Natural killer cell (primary cell): ENCODE results near the gene GPD1. TPM values are rescaled to one million over a fixed set of nuclear protein-coding genes. Genes with fewer than 3 reads are reported as not detected.
"Not testable (repeated sequence)": the region's sequence is repeated elsewhere in the genome, so short reads cannot be mapped to it uniquely, and the experiment has no call there.

ENCODE experiments used
- ATAC-seq, 3 donors: fragments of 150-1000 bp in 2 of 3; fragments of 200-7000 bp in 1 of 3; cut with Tn5 transposase; 1 replicate in 1 of 3; 2 replicates in 2 of 3; pipeline ENCODE4 v1.10.0; 2021; ENCODE audit warnings: mild to moderate bottlenecking in 2 of 3, moderate library complexity in 2 of 3
- DNase-seq, 2 donors: peaks; one replicate each; pipeline versions ENCODE4 v3.0.0 to v3.0.0-alpha.2; 2013 to 2021; ENCODE audit warnings: mixed read lengths in 1 of 2
- H3K27ac ChIP-seq: one replicate; pipeline ENCODE4 v1.5.1; 2013; ENCODE audit warnings: mild to moderate bottlenecking, low read length
- H3K27me3 ChIP-seq: one replicate; pipeline ENCODE4 v1.6.1; 2013; ENCODE audit warnings: low read length; ENCODE audit not compliant: control insufficient read depth, insufficient read depth
- H3K36me3 ChIP-seq: one replicate; pipeline ENCODE4 v1.6.1; 2013; ENCODE audit warnings: low read length; ENCODE audit not compliant: control insufficient read depth, insufficient read depth
- H3K4me1 ChIP-seq: one replicate; pipeline ENCODE4 v1.6.1; 2013; ENCODE audit warnings: low read length; ENCODE audit not compliant: control insufficient read depth, insufficient read depth
- H3K4me3 ChIP-seq: one replicate; pipeline ENCODE4 v1.5.1; 2013; ENCODE audit warnings: low read length
- H3K9me3 ChIP-seq: one replicate; pipeline ENCODE4 v1.6.1; 2013; ENCODE audit warnings: low read length; ENCODE audit not compliant: control insufficient read depth, insufficient read depth
- H3K27ac Mint-ChIP-seq, 2 donors: one replicate each; pipeline ENCODE4 v1.8.0; 2022; ENCODE audit warnings: mild to moderate bottlenecking in 2 of 2, mixed read lengths in 2 of 2, moderate library complexity in 1 of 2
- H3K27me3 Mint-ChIP-seq, 2 donors: one replicate each; pipeline ENCODE4 v1.8.0; 2022; ENCODE audit warnings: low read depth in 2 of 2, mixed read lengths in 2 of 2
- H3K36me3 Mint-ChIP-seq: one replicate; pipeline ENCODE4 v1.8.0; 2022; ENCODE audit warnings: mixed read lengths
- H3K4me1 Mint-ChIP-seq, 2 donors: one replicate each; pipeline ENCODE4 v1.8.0; 2022; ENCODE audit warnings: mixed read lengths in 2 of 2
- H3K4me3 Mint-ChIP-seq: one replicate; pipeline ENCODE4 v1.8.0; 2022; ENCODE audit warnings: mild to moderate bottlenecking, moderate library complexity, mixed read lengths
- H3K9me3 Mint-ChIP-seq, 2 donors: one replicate each; pipeline ENCODE4 v1.8.0; 2022; ENCODE audit warnings: mixed read lengths in 2 of 2
- CTCF ChIP-seq: fragments of 200-600 bp; IDR thresholded peaks from one replicate; pipeline ENCODE4 v1.8.0; 2022; ENCODE audit warnings: antibody characterized with exemption
- WGBS: methylation state at CpG from one replicate; pipeline ENCODE4 v1.1.7; 2013; ENCODE audit warnings: missing lambda C conversion rate; ENCODE audit not compliant: insufficient coverage; 5-methylcytosine and 5-hydroxymethylcytosine counted together
- intact Hi-C: fragments of 100-400 bp; cut with micrococcal nuclease; formaldehyde crosslinking; loops from one replicate; pipeline ENCODE4 v1.14.2; 2022
- total RNA-seq, 4 donors: library from RNA; stranded (reverse); fragments of 120-200 nt in 1 of 4; gene quantifications; one replicate each; pipeline versions ENCODE4 v1.2.3 to v1.2.4, GENCODE V29; 2013 to 2022

The GPD1 gene
- total RNA-seq, 3 donors from 2014 or later (not counting 1 experiment from before 2014, with no cell fraction given), result 0.65 TPM; not detected in 2

DNA sequence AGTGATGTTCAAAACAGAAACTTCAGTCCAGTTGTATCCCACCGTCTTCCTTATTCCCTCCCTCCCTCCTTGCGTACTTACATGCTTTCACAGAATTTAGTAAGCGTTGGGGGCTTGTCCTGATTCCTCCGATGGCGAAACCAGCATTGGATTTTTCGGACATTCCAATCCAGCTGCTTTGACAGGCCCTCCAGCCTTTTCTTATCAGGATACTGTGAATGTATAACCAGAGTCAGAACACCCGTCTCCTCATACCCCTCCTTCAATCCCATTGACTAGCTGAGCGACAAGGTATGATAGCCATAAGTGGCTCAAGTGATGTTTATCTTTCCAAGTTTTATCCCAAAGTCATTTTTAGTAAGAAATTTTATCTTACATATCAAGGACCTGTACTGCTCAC lies 39.2 kb downstream of the GPD1 start:
- H3K27ac ChIP-seq, result no peak overlapping the region
- no peaks in the 10 kb centered on the region for H3K9me3 ChIP-seq
- no peak for TF ChIP-seq CTCF
- DNase-seq, result no peak
- ATAC-seq, result no peak
- no peaks in the 10 kb centered on the region for H3K36me3 Mint-ChIP-seq
- H3K4me3 ChIP-seq, result no peak overlapping the region
- intact Hi-C loops, result no loop called here
- H3K27me3 ChIP-seq, result no peaks in the 10 kb centered on the region
- H3K27ac Mint-ChIP-seq, result no peak overlapping the region
- H3K4me1 Mint-ChIP-seq, result peaks cover 6% of the 10 kb centered on the region in 2 donors
- H3K4me3 Mint-ChIP-seq, result no peak overlapping the region
- no peaks in the 10 kb centered on the region for H3K9me3 Mint-ChIP-seq
- H3K4me1 ChIP-seq, result no peaks in the 10 kb centered on the region
- WGBS, result 98% methylated on average over 8 of the region's 8 CpGs
- peaks cover 47% of the 10 kb centered on the region for H3K36me3 ChIP-seq
- no peaks in the 10 kb centered on the region for H3K27me3 Mint-ChIP-seq

DNA sequence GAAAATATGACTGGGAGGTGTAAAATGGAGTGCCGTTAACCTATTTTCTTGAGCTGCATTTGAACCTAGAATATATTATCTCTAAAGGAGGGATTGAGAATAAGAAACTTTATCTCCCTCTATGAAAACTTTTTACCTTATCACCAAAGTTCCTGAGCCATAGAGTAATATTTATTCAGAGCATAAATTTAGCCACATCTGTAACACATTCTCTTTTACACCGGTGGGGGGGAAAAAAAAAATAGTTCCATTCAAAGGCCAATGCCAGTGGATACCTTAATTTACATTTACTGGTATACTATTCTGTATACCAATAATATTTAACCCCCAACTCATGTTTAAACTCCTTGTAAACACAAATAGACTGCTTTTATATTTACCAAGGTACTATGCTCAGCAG lies 41.6 kb downstream of the GPD1 start:
- intact Hi-C loops, result no loop called here
- Histone ChIP-seq H3K4me1 (no peaks in the 10 kb centered on the region), H3K36me3 (peaks cover 34% of the 10 kb centered on the region), H3K27me3 (no peaks in the 10 kb centered on the region), H3K4me3 (no peak overlapping the region), H3K9me3 (no peaks in the 10 kb centered on the region), H3K27ac (no peak overlapping the region)
- DNase-seq (no peak), ATAC-seq (no peak)
- WGBS, result no CpG with 5 or more reads among the region's 2 CpGs
- Mint-ChIP-seq H3K4me3 (no peak overlapping the region), H3K9me3 (no peaks in the 10 kb centered on the region), H3K27me3 (no peaks in the 10 kb centered on the region), H3K27ac (peak overlapping the region in 1 of 2 donors; percentile 9), H3K36me3 (no peaks in the 10 kb centered on the region), H3K4me1 (peaks cover 11 to 16% of the 10 kb centered on the region in 2 donors)
- no peak for TF ChIP-seq CTCF

- Mint-ChIP-seq H3K36me3 (no peaks in the 10 kb centered on the region), H3K27me3 (no peaks in the 10 kb centered on the region), H3K9me3 (no peaks in the 10 kb centered on the region), H3K4me3 (no peak overlapping the region), H3K27ac (no peak overlapping the region), H3K4me1 (peaks cover 13 to 27% of the 10 kb centered on the region in 2 donors)
- intact Hi-C loops, result no loop called here
- H3K9me3 ChIP-seq, result no peaks in the 10 kb centered on the region
- H3K27ac ChIP-seq, result no peak overlapping the region
- H3K4me3 ChIP-seq, result no peak overlapping the region
- TF ChIP-seq CTCF, result no peak
- ATAC-seq, result no peak
- peaks cover 19% of the 10 kb centered on the region for H3K36me3 ChIP-seq
- no peak for DNase-seq
- H3K4me1 ChIP-seq, result no peaks in the 10 kb centered on the region
- 92% methylated on average over 3 of the region's 4 CpGs for WGBS
- no peaks in the 10 kb centered on the region for H3K27me3 ChIP-seq
Measured at GRCh38 chr12:50147281-50147680, 43.5 kb downstream of the GPD1 start.

DNA sequence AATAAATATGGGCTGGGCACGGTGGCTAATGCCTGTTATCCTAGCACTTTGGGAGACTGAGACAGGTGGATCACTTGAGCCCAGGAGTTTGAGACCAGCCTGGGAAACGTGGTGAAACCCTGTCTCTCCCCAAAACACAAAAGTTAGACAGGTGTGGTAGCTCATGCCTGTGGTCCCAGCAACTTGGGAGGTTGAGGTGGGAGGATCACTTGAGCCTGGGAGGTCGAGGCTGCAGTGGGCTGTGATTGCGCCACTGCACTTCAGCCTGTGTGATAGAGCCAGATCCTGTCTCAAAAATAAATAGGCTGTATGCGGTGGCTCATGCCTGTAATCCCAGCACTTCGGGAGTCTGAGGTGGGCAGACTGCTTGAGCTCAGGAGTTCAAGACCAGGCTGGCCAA lies 44.2 kb downstream of the GPD1 start:
- H3K9me3 Mint-ChIP-seq, ATAC-seq: not testable (repeated sequence)

More for the DNA sequence above, 44.2 kb downstream of the GPD1 start:
- H3K4me3 Mint-ChIP-seq, H3K27me3 ChIP-seq, H3K27ac Mint-ChIP-seq, H3K4me3 ChIP-seq, H3K27me3 Mint-ChIP-seq, intact Hi-C loops, DNase-seq, H3K36me3 Mint-ChIP-seq, H3K27ac ChIP-seq, H3K9me3 ChIP-seq, H3K4me1 ChIP-seq: not testable (repeated sequence)
- 91% methylated on average over 6 of the region's 6 CpGs for WGBS
- peaks cover 13 to 27% of the 10 kb centered on the region in 2 donors for H3K4me1 Mint-ChIP-seq
- peaks cover 12% of the 10 kb centered on the region for H3K36me3 ChIP-seq
